Myocyte (in vitro differentiated cells): Measurements from ENCODE around the gene HACL1. TPM values are rescaled to one million over a fixed set of nuclear protein-coding genes. Genes with fewer than 3 reads are reported as not detected.

Experiments
- DNase-seq: peaks from one replicate; pipeline ENCODE4 v3.0.0-alpha.2; 2012; ENCODE audit warnings: low read depth
- polyA plus RNA-seq: library from polyadenylated mRNA; unstranded; fragments of >200 nt; gene quantifications from one replicate; pipeline ENCODE4 v1.2.1, GENCODE V29; 2012; ENCODE audit warnings: missing spikeins
- total RNA-seq: library from RNA; depleted of rRNA; stranded (reverse); fragments of >200 nt; gene quantifications from 2 replicates; pipeline ENCODE4 v1.2.3, GENCODE V29; 2014

Gene HACL1
- total RNA-seq: 11.2 and 11.7 TPM in 2 replicates
- polyA plus RNA-seq: 10.2 TPM

DNA sequence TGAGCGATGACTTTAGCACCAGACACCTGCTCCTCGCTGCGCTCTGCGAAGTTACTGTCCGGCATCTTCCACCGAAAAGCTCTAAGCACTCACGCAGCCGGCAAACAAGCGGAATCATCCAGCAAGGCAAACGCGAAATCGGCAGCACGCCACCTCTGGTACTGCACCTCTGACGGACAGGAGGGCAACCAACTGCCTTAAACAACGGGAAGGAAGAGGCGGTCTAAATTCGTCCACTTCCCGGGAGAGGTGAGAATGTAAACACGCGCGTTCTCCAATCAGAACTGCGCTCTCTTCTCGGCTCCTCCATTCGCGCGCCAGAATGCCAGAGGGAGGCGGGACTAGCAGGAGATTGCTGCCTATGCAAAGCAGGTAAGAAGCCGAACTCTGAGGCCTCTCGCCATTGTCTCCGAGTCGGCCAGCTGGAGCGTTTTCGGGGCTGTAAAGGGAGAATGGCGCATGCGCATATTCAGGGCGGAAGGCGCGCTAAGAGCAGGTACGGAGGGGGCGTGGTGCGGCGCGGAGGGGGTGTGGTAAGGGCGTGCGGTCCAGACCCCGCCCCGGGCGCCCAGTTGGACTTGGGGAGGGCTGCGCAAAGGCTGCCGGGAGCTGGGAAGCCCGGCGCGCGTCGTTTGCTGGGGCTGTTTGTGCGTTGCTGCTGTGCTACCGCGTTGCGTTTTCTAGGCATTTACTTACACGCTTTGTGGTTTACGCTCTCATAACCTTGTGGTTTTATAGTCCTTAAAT lies at the start of gene HACL1, which contains the start of gene BTD:
HACL1 (minus strand) TSS at position 171 of the 747 bp plus-strand sequence; CDS start at position 65, 106 bp downstream.
BTD (plus strand) TSS at position 347 of the 747 bp plus-strand sequence. CDS start 33,695 bp downstream, outside the sequence.
- peak; percentile 99 for DNase-seq

DNA sequence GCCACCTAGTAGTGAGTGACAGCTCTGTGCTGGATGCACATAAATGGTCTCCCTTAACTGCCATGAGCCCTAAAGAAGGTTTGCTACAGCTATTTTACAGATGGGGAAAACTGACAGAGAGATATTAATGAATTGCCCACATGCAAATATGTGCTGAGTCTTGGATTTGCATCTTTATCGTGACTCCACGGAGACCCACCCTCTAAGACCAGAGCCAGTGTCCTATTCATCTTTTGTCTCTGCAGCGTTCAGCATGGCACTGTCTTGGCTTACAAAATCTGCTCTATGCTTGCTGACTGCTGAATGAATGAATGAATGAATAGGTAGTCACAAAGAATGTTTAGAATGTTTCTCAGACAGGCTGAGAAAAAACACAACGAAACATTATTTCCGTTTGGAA lies 48.5 kb upstream of the HACL1 start:
- DNase-seq: no peak

DNA sequence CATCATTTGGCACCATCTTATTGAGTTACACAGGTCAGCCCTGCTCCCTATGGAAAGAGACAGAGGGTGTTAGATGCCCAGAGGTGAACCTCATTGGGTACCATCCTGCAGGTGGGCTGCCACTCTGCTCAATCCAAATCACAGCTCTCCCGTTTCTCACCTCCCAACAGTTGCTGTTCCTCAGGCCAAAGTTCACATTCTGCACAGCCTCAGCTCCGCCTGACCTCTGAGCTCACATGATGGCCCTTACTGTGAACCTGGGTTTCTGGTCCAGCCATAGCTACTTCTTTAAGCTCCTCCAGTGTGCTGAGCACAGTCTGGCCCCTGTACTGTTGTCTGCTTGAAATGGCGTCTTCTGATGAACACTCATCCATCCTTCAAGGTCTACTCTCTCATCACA lies 48.0 kb upstream of the HACL1 start:
- DNase-seq: no peak

DNA sequence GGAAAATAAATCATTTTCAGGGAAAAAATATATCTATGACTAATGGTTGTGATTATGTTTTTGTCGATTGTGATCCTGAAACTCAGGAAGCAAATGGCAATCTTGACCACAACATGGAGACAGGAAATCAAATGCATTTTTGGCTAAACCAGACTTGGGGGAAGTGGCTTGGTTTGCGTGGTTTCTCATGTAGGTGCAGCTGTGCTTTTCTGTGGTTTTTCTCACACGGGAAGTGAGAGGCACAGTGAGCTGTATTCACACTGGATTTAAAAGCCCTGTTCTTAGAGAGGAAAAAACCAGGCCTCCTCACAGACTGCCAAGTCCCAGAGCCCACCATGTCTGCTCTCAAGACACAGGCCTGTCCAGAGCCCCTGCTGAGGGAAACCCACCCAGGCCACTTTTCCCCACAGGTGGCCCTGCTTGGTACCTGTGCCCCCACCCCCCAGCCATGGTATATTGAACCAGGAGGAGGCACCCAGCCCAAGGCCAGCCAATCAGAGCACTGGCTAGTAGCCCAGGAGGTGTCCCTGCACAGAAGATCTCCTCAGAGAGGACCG lies 46.3 kb upstream of the HACL1 start:
- DNase-seq: peak; percentile 99

DNA sequence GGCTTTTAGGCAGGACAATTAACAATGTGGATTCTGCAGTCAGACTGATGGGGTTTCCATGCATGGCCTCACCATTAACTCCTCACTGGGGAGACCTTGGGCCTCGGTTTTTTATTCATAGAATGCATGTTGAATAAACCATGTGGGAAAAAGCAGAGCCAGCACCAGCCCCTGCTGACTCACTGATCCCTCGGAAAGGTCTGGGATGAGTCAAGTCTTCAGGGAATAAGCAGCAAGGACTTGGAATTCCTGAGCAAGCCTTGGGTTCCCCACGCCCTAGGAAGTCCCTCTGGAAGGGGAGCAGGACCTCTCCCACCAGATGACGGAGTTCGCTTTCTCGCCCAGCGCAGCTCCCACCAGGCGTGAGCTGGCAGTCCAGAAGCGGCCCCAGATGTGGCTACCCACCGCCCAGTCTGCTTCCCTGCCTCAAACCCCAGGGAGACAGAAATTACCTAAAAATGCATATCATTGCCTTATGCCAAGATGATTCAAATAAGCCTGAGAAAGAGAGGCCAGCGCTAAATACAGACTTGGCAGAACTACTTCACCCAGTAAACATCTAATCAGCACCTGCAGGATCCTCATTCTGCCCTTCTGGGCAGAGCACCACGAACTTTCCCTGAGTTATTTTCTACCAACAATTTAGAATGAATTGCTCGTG lies 45.6 kb upstream of the HACL1 start:
- DNase-seq: peak; percentile 98

DNA sequence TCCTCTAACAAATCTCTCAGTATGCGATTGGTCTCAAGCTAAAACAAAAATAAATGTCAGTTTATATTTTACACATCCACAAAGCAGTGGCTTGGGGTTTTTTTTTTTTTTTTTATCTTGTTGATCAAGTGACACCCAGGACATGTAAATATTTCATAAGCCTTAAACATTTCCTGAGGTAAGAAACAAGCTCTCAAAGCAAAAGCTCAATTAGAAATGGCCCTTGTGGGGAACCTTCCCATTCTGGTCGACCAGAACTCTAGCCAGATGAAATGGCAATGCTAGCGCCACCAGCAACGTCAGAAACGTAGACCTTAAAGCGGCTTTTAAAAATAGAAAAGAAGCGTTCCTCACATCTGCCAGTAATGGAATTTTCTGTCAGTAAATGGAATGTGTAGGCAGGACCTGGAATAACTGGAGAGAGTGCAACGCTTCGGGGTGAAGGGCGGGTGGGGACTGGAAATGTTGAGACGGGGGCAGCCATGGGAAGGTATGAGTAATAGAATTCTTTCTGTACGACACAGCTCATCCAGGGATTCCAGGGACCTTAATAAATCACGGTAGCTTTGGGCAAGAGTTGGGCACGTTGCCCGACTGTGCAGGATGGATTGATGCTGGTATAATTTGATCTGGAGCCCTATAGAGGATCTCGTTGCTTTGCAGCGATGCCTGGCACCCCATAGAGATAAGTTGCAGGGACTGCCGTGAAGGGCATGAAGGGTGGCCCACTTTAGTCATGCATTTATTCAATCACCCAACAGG lies 44.6 kb upstream of the HACL1 start:
- peak; percentile 93 for DNase-seq

DNA sequence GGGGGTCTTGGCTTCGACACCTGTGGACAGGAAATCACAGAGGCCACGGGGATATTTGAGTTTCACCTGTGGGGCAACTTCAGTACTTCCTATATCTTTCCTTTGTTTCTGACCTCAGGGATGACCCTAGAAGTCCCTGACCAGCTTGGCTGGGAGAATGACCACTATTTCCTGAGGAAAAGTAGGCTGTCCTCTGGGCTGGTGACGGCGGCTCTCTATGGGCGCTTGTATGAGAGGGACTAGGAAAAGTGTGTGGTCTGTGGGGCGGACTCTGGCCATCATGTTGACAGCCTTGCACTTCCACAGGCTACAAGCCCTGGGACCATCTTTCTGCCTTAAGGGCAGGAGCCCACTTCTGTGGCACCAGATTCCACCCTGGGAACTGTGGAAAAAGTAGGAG lies 43.9 kb upstream of the HACL1 start:
- DNase-seq: no peak

DNA sequence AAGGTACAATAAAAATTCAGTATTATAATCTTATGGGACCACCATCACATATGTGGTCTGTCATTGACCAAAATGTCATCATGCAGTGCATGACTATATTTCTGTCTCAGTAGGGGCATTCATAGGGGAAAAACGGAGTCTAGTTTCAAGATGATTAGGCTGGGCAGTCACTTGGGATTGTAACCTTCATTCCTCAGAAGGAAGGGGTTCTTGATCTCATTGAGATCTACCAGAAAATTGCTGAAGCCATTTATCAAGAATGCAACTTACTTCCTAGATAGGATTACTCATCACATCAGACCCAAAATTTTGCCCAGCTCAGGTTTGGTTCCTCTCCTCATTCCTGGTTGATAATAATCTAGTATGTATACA lies 37.5 kb upstream of the HACL1 start:
- DNase-seq: no peak

DNA sequence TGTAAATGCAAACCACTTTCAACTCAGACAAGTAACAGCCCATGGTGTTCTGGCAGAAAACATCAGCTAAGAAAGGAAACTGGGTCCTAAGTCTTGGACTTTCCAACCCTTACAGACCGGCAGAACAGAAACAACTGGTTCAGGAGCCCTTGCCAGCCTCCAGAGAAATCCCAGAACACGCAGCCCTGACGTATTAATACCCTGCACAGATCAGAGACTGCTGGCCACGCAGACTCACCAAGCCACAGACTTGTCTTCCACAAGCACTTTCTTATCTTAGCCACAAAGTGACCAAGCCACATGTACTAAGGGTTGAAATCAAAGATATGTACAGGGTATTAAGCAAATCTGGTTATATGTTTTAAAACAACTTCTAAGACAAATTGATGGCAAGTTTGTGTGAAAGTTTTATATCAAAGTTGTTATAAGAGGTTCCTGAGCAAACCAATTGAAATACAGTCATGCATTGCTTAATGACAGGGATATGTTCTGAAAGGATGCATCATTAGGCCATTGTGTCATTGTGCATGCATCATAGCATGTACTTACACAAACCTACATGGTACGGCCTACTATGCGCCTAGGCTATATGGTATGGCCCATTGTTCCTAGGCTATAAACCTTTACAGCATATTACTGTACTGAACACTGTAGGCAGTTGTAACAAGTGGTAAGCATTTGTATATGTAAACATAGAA lies 37.0 kb upstream of the HACL1 start:
- DNase-seq: peak; percentile 71

DNA sequence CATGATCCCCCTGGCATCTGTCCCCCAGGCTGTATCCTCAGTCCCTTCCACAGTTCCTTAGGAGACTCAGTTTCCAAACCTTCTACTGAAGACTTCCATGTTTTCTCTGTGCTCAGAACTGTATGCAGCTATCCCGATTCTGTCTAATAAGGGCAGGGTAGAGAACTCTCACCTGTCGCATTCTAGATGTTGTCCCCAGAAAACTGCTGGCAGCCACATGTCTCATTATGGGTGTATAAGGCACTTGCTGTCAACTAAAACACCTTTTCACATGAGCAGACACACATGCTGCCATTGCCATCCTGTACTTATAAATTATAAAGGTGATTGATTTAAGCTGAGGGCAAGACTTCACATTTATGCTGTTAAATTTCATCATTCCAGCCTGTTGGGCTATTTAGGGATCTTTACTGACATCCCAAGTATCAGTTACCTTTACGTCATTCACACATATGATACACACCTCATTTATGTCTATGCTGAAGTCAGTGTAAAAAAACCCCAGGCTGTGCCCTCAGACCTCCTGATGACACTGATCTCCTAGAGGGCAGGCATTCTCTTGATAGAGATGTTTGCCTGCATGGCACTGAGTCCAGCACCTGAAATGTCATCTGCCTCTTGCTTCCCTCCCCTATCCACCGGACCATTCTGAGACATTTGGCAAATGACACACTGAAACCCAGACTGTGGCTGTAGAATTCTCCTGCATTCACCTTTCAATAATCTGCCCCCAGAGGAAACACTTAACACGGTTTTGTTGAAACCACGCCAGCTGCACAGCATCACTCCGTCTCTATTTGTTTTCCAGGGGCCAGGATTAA lies 36.0 kb upstream of the HACL1 start:
- peak; percentile 32 for DNase-seq

DNA sequence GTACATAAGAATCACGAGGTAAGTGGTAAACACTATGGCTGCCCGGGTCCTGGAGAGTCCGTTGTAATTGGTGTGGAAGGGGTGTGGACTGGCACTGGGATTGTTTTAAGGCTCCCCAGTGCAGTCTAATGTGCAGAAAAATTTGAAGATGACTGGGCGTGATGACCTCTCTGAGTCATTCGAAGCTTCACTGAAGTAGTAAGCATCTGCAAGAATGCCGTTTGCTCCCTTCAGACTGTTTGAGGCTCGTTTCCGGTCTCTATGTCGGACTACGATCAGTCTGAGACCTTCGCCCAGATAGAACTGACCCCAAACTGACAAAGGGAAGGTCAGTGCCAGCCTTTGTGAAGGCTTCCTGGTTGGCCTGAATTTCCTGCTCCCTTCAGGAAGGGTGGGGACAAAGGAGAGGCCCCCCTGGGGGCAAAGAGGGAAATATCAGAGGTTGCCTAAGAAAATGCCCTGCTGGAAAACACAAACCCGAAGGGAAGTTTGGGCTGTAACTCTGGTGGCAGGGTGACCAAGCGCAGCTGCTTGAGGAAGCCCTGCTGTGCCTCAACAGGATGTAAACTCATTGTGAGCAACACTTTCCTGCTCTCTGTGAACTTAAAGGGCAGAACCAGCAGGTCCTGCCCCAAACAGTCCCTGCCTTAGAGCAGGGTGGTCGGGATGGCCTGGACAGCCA lies 34.8 kb upstream of the HACL1 start:
- DNase-seq: peak; percentile 88

DNA sequence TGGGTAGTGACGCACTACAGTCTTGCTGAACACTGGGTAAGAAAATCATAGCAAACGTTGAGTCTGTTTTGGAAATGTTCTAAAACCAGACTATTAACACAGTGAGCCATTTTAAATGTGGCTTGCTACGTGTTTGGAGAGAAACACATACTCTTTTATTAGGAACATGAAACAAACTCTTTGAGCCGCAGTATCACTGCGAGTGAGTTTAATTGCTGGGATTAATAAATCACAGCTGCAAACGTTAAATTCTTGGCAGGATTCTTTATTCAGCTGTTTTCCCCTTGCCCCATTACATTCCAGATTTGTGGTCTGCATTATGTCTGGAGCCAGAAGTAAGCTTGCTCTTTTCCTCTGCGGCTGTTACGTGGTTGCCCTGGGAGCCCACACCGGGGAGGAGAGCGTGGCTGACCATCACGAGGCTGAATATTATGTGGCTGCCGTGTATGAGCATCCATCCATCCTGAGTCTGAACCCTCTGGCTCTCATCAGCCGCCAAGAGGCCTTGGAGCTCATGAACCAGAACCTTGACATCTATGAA lies 33.8 kb upstream of the HACL1 start:
- peak; percentile 99 for DNase-seq

DNA sequence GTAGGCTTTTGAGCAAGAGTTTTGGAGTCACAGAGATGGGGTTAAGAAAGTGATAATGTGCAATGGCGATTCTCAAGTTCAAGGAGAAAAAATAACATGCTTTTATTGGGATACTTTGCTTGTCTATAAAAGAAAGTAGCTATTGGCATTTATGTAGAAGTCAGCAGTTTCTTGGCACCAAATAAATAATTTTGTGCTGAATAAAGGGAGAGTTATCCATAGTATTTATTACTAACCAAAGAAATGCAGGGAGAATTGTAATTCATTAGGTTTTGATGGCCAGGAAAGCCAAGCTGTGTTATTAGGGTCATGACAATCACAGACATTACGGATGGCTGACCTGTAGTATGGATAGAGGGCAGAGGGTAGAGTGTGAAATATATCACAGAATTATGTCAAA lies 33.3 kb upstream of the HACL1 start:
- no peak for DNase-seq

DNA sequence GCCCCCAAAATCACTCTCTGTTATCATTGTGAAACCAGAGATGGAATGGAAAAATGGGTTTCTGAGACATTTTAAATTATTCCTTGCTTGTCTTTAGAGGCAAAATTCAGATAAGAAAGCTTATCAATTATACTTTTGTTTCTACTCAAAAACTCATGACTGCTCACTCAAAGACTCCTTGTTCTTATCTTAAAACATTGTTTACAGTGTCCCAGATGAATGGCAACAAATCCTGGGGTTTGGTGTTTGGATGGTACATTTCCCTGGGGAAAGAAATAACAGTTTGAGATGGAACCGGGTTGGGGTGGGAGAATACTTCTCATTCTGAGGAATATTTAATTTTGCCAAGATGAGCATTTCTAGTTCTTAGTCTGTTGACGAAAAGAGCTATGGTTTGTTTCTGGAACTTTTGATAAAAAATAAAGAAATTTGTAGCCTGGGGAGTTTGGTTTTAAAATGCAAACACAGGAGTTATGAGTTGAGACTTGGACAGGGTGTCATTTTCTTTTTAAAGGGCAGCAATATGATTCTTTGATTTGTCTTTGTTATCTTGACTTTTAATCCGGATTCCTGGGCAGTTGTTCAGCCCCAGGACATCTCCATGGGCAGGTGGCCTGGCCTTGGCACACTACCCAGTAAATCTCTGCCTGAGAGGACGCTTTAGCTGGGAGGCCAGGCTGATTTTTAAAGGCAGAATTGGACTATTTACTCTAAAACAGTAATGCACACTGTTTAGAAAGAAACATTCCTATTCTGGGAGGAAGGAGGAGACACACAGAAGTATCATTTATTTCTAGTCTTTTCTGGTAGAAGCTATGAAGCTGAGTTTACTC lies 32.6 kb upstream of the HACL1 start:
- peak; percentile 85 for DNase-seq

DNA sequence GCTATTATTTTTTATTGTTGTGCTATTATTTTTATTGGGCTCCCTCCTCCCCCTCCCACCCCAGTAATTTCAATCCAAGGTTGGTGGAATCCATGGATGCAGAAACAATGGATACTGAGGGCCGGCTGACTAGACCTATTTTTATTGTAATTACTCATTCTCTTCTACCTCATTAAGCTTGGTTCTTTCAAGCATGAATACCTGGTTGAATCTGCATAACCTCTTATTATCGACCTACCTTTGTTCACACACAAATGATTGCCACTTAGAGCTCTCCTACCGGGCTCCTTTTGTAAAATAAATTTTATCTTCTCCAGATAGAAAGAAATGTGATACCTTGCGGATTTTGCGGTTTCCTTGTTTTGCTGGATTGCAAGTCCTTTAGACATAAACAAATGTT lies 31.8 kb upstream of the HACL1 start:
- no peak for DNase-seq

DNA sequence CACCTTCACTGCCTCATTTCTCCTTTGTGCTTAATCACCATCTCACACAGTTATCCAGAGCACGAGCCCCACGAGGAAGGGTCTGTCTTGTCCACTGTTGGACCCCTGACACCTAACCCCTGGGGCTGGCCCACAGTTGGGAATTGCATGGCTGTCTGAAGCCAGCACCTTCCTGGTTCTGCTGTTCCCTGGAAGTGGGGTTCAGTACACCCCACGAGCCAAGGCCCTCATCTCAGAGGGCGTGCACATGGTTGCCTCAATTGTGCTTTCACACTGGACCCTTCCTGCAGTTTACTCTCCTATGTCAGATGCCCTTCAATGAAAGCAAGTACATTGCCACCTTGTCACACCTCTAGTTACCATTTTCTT lies 30.8 kb upstream of the HACL1 start:
- no peak for DNase-seq

DNA sequence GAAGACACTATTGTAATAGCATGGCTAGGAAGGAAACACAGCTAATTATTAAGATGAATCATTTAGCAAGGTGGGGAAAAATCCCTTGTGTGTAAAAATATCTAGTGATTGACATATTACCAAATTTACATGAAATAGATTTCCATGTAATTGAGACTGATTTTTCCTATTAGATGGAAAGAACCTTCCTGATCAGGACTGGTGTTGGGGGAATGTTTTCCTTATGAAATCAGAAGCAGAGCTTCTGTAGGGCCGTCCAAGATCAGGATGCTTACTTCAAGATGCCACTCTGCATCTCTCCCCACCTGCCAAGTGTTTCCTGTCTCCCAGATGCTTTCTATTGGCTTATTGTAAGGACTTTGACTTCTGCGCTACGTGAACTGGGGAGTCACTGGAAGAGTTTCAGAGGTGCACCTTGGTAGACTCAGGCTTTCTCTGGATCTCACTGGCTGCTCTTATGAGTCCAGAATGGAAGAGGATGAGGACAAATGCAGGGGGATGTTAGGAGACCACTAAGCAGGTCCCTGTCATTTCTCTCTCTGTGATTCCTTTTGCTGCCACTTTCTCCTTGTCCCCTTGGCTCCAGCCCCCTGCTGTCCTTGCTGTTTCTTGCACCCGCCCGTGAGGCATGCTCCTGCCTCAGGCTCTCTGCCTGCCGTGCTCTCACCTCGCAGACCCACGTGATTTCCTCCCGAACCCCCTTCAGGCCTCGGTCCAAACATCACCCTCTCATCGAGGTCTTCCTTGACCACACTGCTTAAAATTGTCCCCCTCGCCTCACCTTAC lies 30.2 kb upstream of the HACL1 start:
- no peak for DNase-seq
